SK-N-SH (cell line): ENCODE results near the gene LPP. TPM values are rescaled to one million over a fixed set of nuclear protein-coding genes. Genes with fewer than 3 reads are reported as not detected.

Experiments
- CTCF ChIA-PET: fragments of 300-600, 350-600 bp; formaldehyde crosslinking; extraction: SDS; loops from one replicate; lab custom pipeline; 2021; lab: Yijun Ruan, JAX
- POLR2A ChIA-PET: fragments of 350-600 bp; sonication (Branson Sonifier 250); formaldehyde crosslinking; extraction: SDS; loops from one replicate; lab custom pipeline; 2020; ENCODE audit warnings: antibody characterized with exemption, inconsistent platforms; lab: Yijun Ruan, JAX
- DNase-seq: peaks from one replicate; pipeline ENCODE4 v3.0.0; 2012
- H2AFZ ChIP-seq: fragments of 200-600 bp; sonication (generic); 2 replicates; pipeline ENCODE4 v1.8.1; 2016; ENCODE audit warnings: antibody characterized with exemption, mild to moderate bottlenecking, low read depth
- H3F3A ChIP-seq: fragments of 200-600 bp; sonication (generic); replicated peaks from 2 replicates; pipeline ENCODE3; 2016; ENCODE audit warnings: antibody characterized with exemption, mild to moderate bottlenecking; ENCODE audit not compliant: insufficient read depth
- H3K27ac ChIP-seq, 2 experiments: fragments of 200-500 bp in 1 of 2; fragments of 200-600 bp in 1 of 2; sonication (Bioruptor generic) in 1 of 2; sonication (generic), shearing (Covaris generic) in 1 of 2; 2 replicates each; pipeline versions ENCODE4 v1.5.1 to v1.6.1; 2014 to 2016; ENCODE audit warnings: low read depth in 2 of 2, inconsistent platforms in 1 of 2, low read length in 1 of 2, mild to moderate bottlenecking in 1 of 2, mixed read lengths in 1 of 2
- H3K27me3 ChIP-seq: fragments of 200-600 bp; sonication (generic), shearing (Covaris generic); 2 replicates; pipeline ENCODE4 v1.6.1; 2016; ENCODE audit warnings: mixed run types; ENCODE audit not compliant: insufficient read depth
- H3K36me3 ChIP-seq, 2 experiments: fragments of 200-500 bp in 1 of 2; fragments of 200-600 bp in 1 of 2; sonication (Bioruptor generic) in 1 of 2; sonication (generic) in 1 of 2; replicated peaks in 1 of 2; 2 replicates each; pipeline versions ENCODE3 to v1.5.1; 2014 to 2016; ENCODE audit warnings: low read length in 1 of 2, mild to moderate bottlenecking in 1 of 2; ENCODE audit not compliant: insufficient read depth in 2 of 2, control insufficient read depth in 1 of 2
- H3K4me1 ChIP-seq, 2 experiments: fragments of 200-500 bp in 1 of 2; fragments of 200-600 bp in 1 of 2; sonication (Bioruptor generic) in 1 of 2; sonication (generic), shearing (Covaris generic) in 1 of 2; 2 replicates each; pipeline versions ENCODE4 v1.5.1 to v1.6.1; 2014 to 2016; ENCODE audit warnings: low read depth in 1 of 2, low read length in 1 of 2, mixed run types in 1 of 2; ENCODE audit not compliant: insufficient read depth in 2 of 2, control insufficient read depth in 1 of 2
- H3K4me2 ChIP-seq: fragments of 200-600 bp; sonication (generic), shearing (Covaris generic); 2 replicates; pipeline ENCODE4 v1.6.1; 2017; ENCODE audit warnings: mixed run types
- H3K4me3 ChIP-seq, 2 experiments: fragments of 200-500 bp in 1 of 2; fragments of 200-600 bp in 1 of 2; sonication (Bioruptor generic) in 1 of 2; sonication (generic), shearing (Covaris generic) in 1 of 2; 2 replicates each; pipeline versions ENCODE4 v1.5.1 to v1.8.1; 2014 to 2016; ENCODE audit warnings: low read depth in 2 of 2, inconsistent platforms in 1 of 2, low read length in 1 of 2, mild to moderate bottlenecking in 1 of 2, mixed read lengths in 1 of 2, moderate library complexity in 1 of 2
- H3K79me2 ChIP-seq: fragments of 200-600 bp; sonication (generic); 2 replicates; pipeline ENCODE4 v1.8.1; 2017; ENCODE audit warnings: mild to moderate bottlenecking; ENCODE audit not compliant: insufficient read depth
- H3K9ac ChIP-seq: fragments of 200-600 bp; sonication (generic); 2 replicates; pipeline ENCODE4 v1.6.1; 2017; ENCODE audit warnings: mixed run types
- H3K9me2 ChIP-seq: fragments of 200-600 bp; sonication (generic); 2 replicates; pipeline ENCODE4 v1.6.1; 2017; ENCODE audit warnings: mixed run types
- H3K9me3 ChIP-seq: fragments of 200-600 bp; sonication (generic); 2 replicates; pipeline ENCODE4 v1.6.1; 2017; ENCODE audit warnings: mixed run types, mild to moderate bottlenecking, moderate library complexity
- H4K20me1 ChIP-seq: fragments of 200-600 bp; sonication (generic); 2 replicates; pipeline ENCODE4 v1.6.1; 2017; ENCODE audit warnings: mild to moderate bottlenecking, mixed run types; ENCODE audit not compliant: insufficient read depth
- CTCF ChIP-seq: fragments of 200-600 bp; sonication (generic); IDR thresholded peaks from 2 replicates; pipeline ENCODE4 v1.6.1; 2017; ENCODE audit warnings: antibody characterized with exemption, mild to moderate bottlenecking, moderate library complexity
- ELF1 ChIP-seq: IDR thresholded peaks from 2 replicates; pipeline ENCODE4 v1.4.0; 2012
- EP300 ChIP-seq, 2 experiments: IDR thresholded peaks; 2 replicates each; pipeline versions ENCODE4 v1.4.0 to v1.6.1; 2012; ENCODE audit warnings: borderline replicate concordance in 1 of 2, low read depth in 1 of 2, low read length in 1 of 2
- EZH2phosphoT487 ChIP-seq: fragments of 200-600 bp; sonication (generic); IDR thresholded peaks from 2 replicates; pipeline ENCODE4 v1.6.1; 2017; ENCODE audit warnings: low read depth, mixed run types, mild to moderate bottlenecking, antibody characterized with exemption, moderate library complexity, borderline replicate concordance
- IRF3 ChIP-seq: fragments of 150-350 bp; IDR thresholded peaks from 2 replicates; pipeline ENCODE4 v1.6.1; 2016; ENCODE audit warnings: mild to moderate bottlenecking, low read depth, low read length
- JUND ChIP-seq: IDR thresholded peaks from 2 replicates; pipeline ENCODE4 v1.4.0; 2012
- NFIC ChIP-seq: IDR thresholded peaks from 2 replicates; pipeline ENCODE4 v1.4.0; 2012; ENCODE audit warnings: borderline replicate concordance
- PBX3 ChIP-seq: IDR thresholded peaks from 2 replicates; pipeline ENCODE4; 2012
- POLR2AphosphoS5 ChIP-seq: IDR thresholded peaks from 2 replicates; pipeline ENCODE4 v1.6.1; 2012; ENCODE audit warnings: low read depth, low read length
- RAD21 ChIP-seq: IDR thresholded peaks from 2 replicates; pipeline ENCODE4 v1.6.1; 2012; ENCODE audit warnings: mild to moderate bottlenecking, low read length
- RXRA ChIP-seq: IDR thresholded peaks from 2 replicates; pipeline ENCODE4 v1.4.0; 2012; ENCODE audit warnings: low read depth, mild to moderate bottlenecking, borderline replicate concordance
- SMC3 ChIP-seq: IDR thresholded peaks from 2 replicates; pipeline ENCODE4 v1.6.1; 2012; ENCODE audit warnings: low read depth, low read length, improper control_type of control experiment
- TAF1 ChIP-seq: IDR thresholded peaks from 2 replicates; pipeline ENCODE4 v1.6.1; 2012; ENCODE audit warnings: low read depth, mild to moderate bottlenecking, low read length, moderate library complexity, borderline replicate concordance
- YY1 ChIP-seq: IDR thresholded peaks from 2 replicates; pipeline ENCODE4 v1.4.0; 2012; ENCODE audit warnings: low read depth, mild to moderate bottlenecking
- ZBTB33 ChIP-seq: IDR thresholded peaks from 2 replicates; pipeline ENCODE4 v1.4.0; 2012; ENCODE audit warnings: low read depth, borderline replicate concordance
- WGBS: methylation state at CpG from one replicate; pipeline ENCODE4 v1.1.6; 2017; ENCODE audit warnings: low lambda C conversion rate; 5-methylcytosine and 5-hydroxymethylcytosine counted together
- polyA plus RNA-seq, 3 experiments: library from polyadenylated mRNA; depleted of rRNA; stranded (reverse); fragments of >200 nt; gene quantifications; 2 replicates each; pipeline ENCODE4 v1.2.3, GENCODE V29; 2012
- TF ChIP-seq, protein P1 (sequence below): IDR thresholded peaks from 2 replicates; pipeline ENCODE4 v1.4.0; 2012; ENCODE audit warnings: low read depth, borderline replicate concordance

LPP gene
- polyA plus RNA-seq, 1 of the 3 experiments (the other 2 are of a cell fraction): 6.6 TPM

- no peak for TF ChIP-seq SMC3
- no peak for TF ChIP-seq CTCF
- no peak for TF ChIP-seq TAF1
These were observed 133.4 kb downstream of the LPP start (continued) for GRCh38 chr3:188287339-188287738.

DNA sequence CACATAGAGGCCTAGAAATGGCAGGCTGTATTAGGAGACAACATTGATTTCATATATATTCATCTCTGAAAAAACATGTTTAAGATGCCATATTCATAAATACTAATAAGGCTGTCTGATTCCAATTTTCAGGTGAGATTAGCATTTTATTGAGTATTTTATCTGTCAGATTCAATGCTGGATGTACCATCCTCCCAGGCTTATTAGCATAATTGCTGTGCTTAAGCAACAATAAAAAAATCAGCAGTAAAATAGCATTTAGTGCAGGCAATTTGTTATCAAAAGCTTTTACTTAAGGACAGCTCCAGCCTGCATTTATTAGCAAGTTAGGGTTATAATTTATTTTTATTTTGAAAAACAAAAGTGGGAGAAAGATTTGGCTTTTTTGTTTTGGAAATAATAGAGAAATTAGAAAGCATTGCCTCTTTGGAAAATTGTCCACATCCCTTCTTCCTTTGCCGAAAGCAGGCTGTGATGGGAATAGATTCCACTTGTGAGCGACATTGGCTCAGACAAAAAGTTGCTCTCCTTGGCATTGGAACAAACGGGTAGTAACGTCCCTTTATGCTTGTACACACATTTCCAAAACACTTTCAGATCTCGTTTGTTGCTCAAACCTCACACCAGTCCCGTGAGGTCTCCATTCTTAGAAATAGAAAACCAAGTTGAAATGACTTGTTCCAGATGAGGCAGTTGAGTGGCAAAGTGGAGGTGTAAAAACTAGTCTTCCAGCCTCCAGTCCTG lies 134.0 kb downstream of the LPP start:
- Histone ChIP-seq H2AFZ (no peak overlapping the region), H3K79me2 (peaks cover 80% of the 10 kb centered on the region), H3K4me2 (no peak overlapping the region), H3K36me3 (peaks cover 0 to 15% of the 10 kb centered on the region in 2 experiments), H4K20me1 (no peaks in the 10 kb centered on the region), H3F3A (peaks cover 34% of the 10 kb centered on the region), H3K4me1 (peaks cover 0 to 30% of the 10 kb centered on the region in 2 experiments; a peak in 2 of 4 replicates), H3K9me2 (no peaks in the 10 kb centered on the region), H3K27me3 (no peaks in the 10 kb centered on the region), H3K4me3 (no peak overlapping the region), H3K9me3 (no peaks in the 10 kb centered on the region), H3K9ac (no peak overlapping the region), H3K27ac (peak overlapping the region in 1 of 2 experiments; percentile 99; a peak in 1 of 4 replicates)
- TF ChIP-seq ELF1: no peak
- TF ChIP-seq YY1: no peak
- no peak for TF ChIP-seq POLR2AphosphoS5
- no peak for TF ChIP-seq EP300 (IDR thresholded peaks at IDR 0.05; ENCODE audit: borderline replicate concordance in 1 of 2, low read depth in 1 of 2, low read length in 1 of 2)
- TF ChIP-seq ZBTB33: no peak
- TF ChIP-seq IRF3: no peak
- TF ChIP-seq, protein P1, sequence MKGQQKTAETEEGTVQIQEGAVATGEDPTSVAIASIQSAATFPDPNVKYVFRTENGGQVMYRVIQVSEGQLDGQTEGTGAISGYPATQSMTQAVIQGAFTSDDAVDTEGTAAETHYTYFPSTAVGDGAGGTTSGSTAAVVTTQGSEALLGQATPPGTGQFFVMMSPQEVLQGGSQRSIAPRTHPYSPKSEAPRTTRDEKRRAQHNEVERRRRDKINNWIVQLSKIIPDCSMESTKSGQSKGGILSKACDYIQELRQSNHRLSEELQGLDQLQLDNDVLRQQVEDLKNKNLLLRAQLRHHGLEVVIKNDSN: no peak
- no peak for TF ChIP-seq RAD21
- TF ChIP-seq PBX3: no peak
- no peak for TF ChIP-seq RXRA
- no peak for TF ChIP-seq JUND
- no peak for TF ChIP-seq NFIC
- TF ChIP-seq EZH2phosphoT487: no peak
- WGBS: 61% methylated on average over 6 of the region's 6 CpGs
- POLR2A ChIA-PET: no interaction called here
- CTCF ChIA-PET: no interaction called here
- DNase-seq: no peak
